Mucosa of gallbladder (tissue), 1 donor: ENCODE measurements around the gene LRIG2. TPM values are rescaled to one million over a fixed set of nuclear protein-coding genes. Genes with fewer than 3 reads are reported as not detected.

Source experiments
- DNase-seq: peaks from one replicate; pipeline ENCODE4 v3.0.0-alpha.2; 2020; ENCODE audit warnings: low spot score
- total RNA-seq: library from RNA; stranded (reverse); gene quantifications from one replicate; pipeline ENCODE4 v1.2.1, GENCODE V29; 2021
- donor health status: DM: no; HTN: no; CAD: no.

The LRIG2 gene
- total RNA-seq, 1 donor from 2014 or later = 12.9 TPM

DNA sequence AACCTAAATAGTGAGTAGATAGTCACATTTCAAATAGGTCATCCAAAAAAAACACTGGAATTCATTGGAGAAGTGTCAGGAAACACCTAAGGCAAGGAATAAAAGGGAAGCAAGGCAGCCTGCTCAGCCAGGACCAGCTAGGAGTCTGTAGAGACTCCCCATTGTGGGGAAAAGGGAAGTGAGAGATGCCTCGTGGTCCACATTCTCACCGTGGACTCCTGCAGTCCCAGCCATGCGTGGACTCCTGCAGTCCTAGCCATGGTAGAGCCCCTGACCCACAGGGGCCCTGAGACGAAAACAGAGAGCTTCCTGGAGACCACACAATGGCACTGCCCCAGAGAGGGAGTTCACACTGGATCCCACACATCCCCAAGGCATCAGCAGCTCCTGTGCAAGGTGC lies 97.5 kb downstream of the LRIG2 start:
- DNase-seq = no peak

GRCh38 chr1:113178106-113178505 lies 105.1 kb downstream of the LRIG2 start:
- no peak for DNase-seq

DNA sequence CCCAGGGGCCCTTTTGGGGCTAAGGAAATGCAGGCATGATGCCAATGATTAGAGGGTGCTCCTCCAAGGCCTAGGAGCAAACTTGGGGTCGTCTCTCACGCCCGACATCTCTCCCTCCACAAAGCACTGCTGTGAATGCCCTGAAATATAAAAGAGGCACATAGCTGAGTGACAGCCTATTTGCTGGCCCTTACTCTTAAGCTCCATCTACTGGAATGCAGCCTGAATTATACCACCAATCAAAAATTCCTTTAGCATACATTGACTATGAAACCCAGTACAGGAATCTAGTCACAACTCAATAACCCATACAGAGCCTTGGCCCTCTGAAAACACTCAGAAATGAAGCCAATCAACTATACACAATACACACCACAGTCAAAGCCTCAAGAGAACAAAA lies 105.5 kb downstream of the LRIG2 start:
- no peak for DNase-seq

Other genes starting within 250 kb of the LRIG2 start
- 21.5 TPM for gene SLC16A1, start 117.0 kb upstream of the LRIG2 start, total RNA-seq